ENCODE results near the gene DPYD.

DPYD gene

GRCh38 chr1:97073169-97073568, 847.7 kb downstream of the DPYD start:
- FAIRE-seq: no peak

GRCh38 chr1:97071173-97071572, 849.7 kb downstream of the DPYD start:
- no peak for FAIRE-seq

- no peak for FAIRE-seq
Measured at GRCh38 chr1:97070376-97070775, 850.5 kb downstream of the DPYD start.

GRCh38 chr1:97069312-97069711, 851.5 kb downstream of the DPYD start:
- FAIRE-seq: no peak

GRCh38 chr1:97066860-97067259, 854.0 kb downstream of the DPYD start:
- FAIRE-seq: no peak

- no peak for FAIRE-seq
Measured at GRCh38 chr1:97063532-97063931, 857.3 kb downstream of the DPYD start.

- no peak for FAIRE-seq
Measured at GRCh38 chr1:97061604-97062003, 859.2 kb downstream of the DPYD start.

- no peak for FAIRE-seq
Measured at GRCh38 chr1:97056386-97056785, 864.4 kb downstream of the DPYD start.

GRCh38 chr1:97053268-97053667, 867.6 kb downstream of the DPYD start:
- no peak for FAIRE-seq

GRCh38 chr1:97051823-97052222, 869.0 kb downstream of the DPYD start:
- no peak for FAIRE-seq

GRCh38 chr1:97050506-97050905, 870.3 kb downstream of the DPYD start:
- no peak for FAIRE-seq

- FAIRE-seq: no peak
Measured at GRCh38 chr1:97047421-97047793, 873.4 kb downstream of the DPYD start.

GRCh38 chr1:97046765-97047420, 873.9 kb downstream of the DPYD start:
- FAIRE-seq: no peak

- no peak for FAIRE-seq
Measured at GRCh38 chr1:97044159-97044760, 876.6 kb downstream of the DPYD start.

- FAIRE-seq: no peak
Measured at GRCh38 chr1:97042551-97042950, 878.3 kb downstream of the DPYD start.

- FAIRE-seq: no peak
Measured at GRCh38 chr1:97041026-97041425, 879.8 kb downstream of the DPYD start.

GRCh38 chr1:97038410-97038809, 882.4 kb downstream of the DPYD start:
- FAIRE-seq: no peak

GRCh38 chr1:97034651-97035050, 886.2 kb downstream of the DPYD start:
- no peak for FAIRE-seq

GRCh38 chr1:97033949-97034348, 886.9 kb downstream of the DPYD start:
- FAIRE-seq: no peak
